ENCODE measurements around the gene TSKS.

The TSKS gene

DNA sequence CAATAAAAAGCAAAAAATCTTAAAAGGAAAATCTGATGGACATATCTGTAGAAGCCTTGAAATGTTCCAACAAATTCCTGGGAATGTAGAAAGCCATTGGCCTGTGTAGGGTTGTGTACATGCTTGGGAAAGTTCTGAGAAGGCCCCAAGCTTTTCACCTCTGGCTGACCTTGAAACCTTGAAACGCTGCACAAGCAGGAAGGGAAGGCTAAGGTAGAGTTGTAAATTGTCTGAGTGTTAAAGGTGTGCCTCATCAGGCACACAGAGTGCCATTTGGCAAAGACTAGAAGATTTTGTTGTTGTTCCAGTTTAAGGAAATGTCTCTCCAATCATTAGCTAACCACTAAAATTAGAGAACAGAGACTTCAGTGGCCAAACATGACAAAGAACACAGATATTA lies 10.4 kb downstream of the TSKS start:
- no peak for DNase-seq
- Histone ChIP-seq H3F3A (ENCODE audit: insufficient read depth, low read length) (no peaks in the 10 kb centered on the region), H3K4me1 (ENCODE audit: low read length) (no peaks in the 10 kb centered on the region), H3K36me3 (replicated peaks; ENCODE audit: insufficient read depth, low read length) (no peaks in the 10 kb centered on the region), H3K27ac (ENCODE audit: low read length) (no peak overlapping the region), H3K9me3 (replicated peaks; ENCODE audit: insufficient read depth, low read length) (no peaks in the 10 kb centered on the region), H4K20me1 (ENCODE audit: insufficient read depth, low read length) (no peaks in the 10 kb centered on the region), H3K4me3 (ENCODE audit: low read length) (no peak overlapping the region), H3K79me2 (ENCODE audit: low read length) (no peaks in the 10 kb centered on the region), H3K9ac (ENCODE audit: low read length) (no peak overlapping the region), H3K9me2 (replicated peaks; ENCODE audit: insufficient read depth, low read length) (no peaks in the 10 kb centered on the region), H3K27me3 (replicated peaks; ENCODE audit: insufficient read depth, low read length) (peaks cover 24% of the 10 kb centered on the region), H2AFZ (ENCODE audit: low read length) (no peak overlapping the region), H3K4me2 (ENCODE audit: low read depth, low read length) (no peak overlapping the region)
- no peak for TF ChIP-seq EZH2phosphoT487 (IDR thresholded peaks at IDR 0.05; ENCODE audit: low read length)
- no peak for TF ChIP-seq CTCF (IDR thresholded peaks at IDR 0.05; ENCODE audit: low read length)
- TF ChIP-seq EZH2 (optimal IDR thresholded peaks at IDR 0.05; ENCODE audit: low read depth, low read length): no peak

- Histone ChIP-seq H3K9ac (ENCODE audit: low read length) (no peak overlapping the region), H3K27me3 (replicated peaks; ENCODE audit: insufficient read depth, low read length) (peaks cover 31% of the 10 kb centered on the region), H3K4me1 (ENCODE audit: low read length) (no peaks in the 10 kb centered on the region), H3K4me3 (ENCODE audit: low read length) (no peak overlapping the region), H4K20me1 (ENCODE audit: insufficient read depth, low read length) (no peaks in the 10 kb centered on the region), H3K27ac (ENCODE audit: low read length) (no peak overlapping the region), H3K79me2 (ENCODE audit: low read length) (no peaks in the 10 kb centered on the region), H3K36me3 (replicated peaks; ENCODE audit: insufficient read depth, low read length) (no peaks in the 10 kb centered on the region), H3F3A (ENCODE audit: insufficient read depth, low read length) (no peaks in the 10 kb centered on the region), H3K4me2 (ENCODE audit: low read depth, low read length) (no peak overlapping the region), H2AFZ (ENCODE audit: low read length) (no peak overlapping the region), H3K9me2 (replicated peaks; ENCODE audit: insufficient read depth, low read length) (no peaks in the 10 kb centered on the region), H3K9me3 (replicated peaks; ENCODE audit: insufficient read depth, low read length) (no peaks in the 10 kb centered on the region)
- no peak for TF ChIP-seq CTCF (IDR thresholded peaks at IDR 0.05; ENCODE audit: low read length)
- TF ChIP-seq EZH2 (optimal IDR thresholded peaks at IDR 0.05; ENCODE audit: low read depth, low read length): no peak
- no peak for TF ChIP-seq EZH2phosphoT487 (IDR thresholded peaks at IDR 0.05; ENCODE audit: low read length)
- DNase-seq: no peak
Observed at GRCh38 chr19:49749771-49750170, 13.3 kb downstream of the TSKS start.

DNA sequence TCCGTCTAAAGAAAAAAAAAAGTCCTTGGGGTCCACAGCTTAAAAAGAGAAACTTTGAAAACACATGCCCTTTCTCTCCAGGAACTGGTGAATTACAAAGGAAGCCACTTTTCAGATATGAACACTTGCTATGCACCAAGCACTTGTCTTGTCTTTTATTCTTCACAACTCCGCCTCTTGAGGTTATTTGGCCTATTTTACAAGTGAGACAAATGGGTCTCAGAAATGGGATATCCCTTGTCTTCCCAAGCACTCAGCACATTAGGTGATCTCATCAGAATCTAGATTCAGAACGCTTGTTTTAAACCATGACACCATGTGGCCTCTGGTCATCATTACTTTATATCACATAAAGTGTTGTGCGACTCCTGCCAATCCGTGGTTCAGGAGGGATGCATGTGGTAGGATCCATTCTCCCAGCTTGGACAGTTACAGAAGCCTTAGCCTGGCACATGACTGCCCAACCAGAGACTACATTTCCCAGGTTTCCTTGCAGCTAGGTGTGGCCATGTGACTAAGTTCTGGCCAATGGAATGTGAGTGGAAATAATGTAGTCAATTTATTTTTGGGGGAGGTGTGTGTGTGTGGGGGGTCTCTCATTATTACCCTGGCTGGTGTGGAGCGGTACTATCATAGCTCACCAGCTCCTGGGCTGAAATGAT lies 13.9 kb downstream of the TSKS start:
- DNase-seq: no peak
- no peaks in the 10 kb centered on the region for H3K36me3 ChIP-seq (replicated peaks; ENCODE audit: insufficient read depth, low read length)

More for the DNA sequence above, 13.9 kb downstream of the TSKS start:
- H3F3A ChIP-seq (ENCODE audit: insufficient read depth, low read length): no peaks in the 10 kb centered on the region
- H3K9me2 ChIP-seq (replicated peaks; ENCODE audit: insufficient read depth, low read length): no peaks in the 10 kb centered on the region
- no peaks in the 10 kb centered on the region for H3K4me1 ChIP-seq (ENCODE audit: low read length)
- H3K9me3 ChIP-seq (replicated peaks; ENCODE audit: insufficient read depth, low read length): no peaks in the 10 kb centered on the region
- peaks cover 35% of the 10 kb centered on the region for H3K27me3 ChIP-seq (replicated peaks; ENCODE audit: insufficient read depth, low read length)
- TF ChIP-seq EZH2phosphoT487 (IDR thresholded peaks at IDR 0.05; ENCODE audit: low read length) (no peak), EZH2 (optimal IDR thresholded peaks at IDR 0.05; ENCODE audit: low read depth, low read length) (no peak), CTCF (IDR thresholded peaks at IDR 0.05; ENCODE audit: low read length) (no peak)
- no peaks in the 10 kb centered on the region for H3K79me2 ChIP-seq (ENCODE audit: low read length)
- H2AFZ ChIP-seq (ENCODE audit: low read length): no peak overlapping the region
- no peak overlapping the region for H3K27ac ChIP-seq (ENCODE audit: low read length)
- no peak overlapping the region for H3K4me2 ChIP-seq (ENCODE audit: low read depth, low read length)
- no peak overlapping the region for H3K9ac ChIP-seq (ENCODE audit: low read length)
- H4K20me1 ChIP-seq (ENCODE audit: insufficient read depth, low read length): no peaks in the 10 kb centered on the region
- no peak overlapping the region for H3K4me3 ChIP-seq (ENCODE audit: low read length)
